Heart left ventricle (tissue), 13 donors: ENCODE results near the gene TCFL5.
"Not testable (repeated sequence)": the region's sequence is repeated elsewhere in the genome, so short reads cannot be mapped to it uniquely, and the experiment has no call there.

ENCODE experiments used
- CTCF ChIP-seq, 12 donors: fragments of 200-600 bp; sonication (generic) in 4 of 12; IDR thresholded peaks; one replicate each; pipeline versions ENCODE4 v1.5.0 to v1.8.0; 2018 to 2022; ENCODE audit warnings: antibody characterized with exemption in 12 of 12, mild to moderate bottlenecking in 5 of 12
- POLR2A ChIP-seq, 2 donors: fragments of 450-650 bp; IDR thresholded peaks; one replicate each; pipeline ENCODE4 v1.6.1; 2017; ENCODE audit warnings: antibody characterized with exemption in 2 of 2, mild to moderate bottlenecking in 2 of 2, moderate library complexity in 2 of 2
- donor health status: ischemic (EF 13 %, LVEDD 7.1; RV severe dilation, severe dysfunction).
- donor health status: DM: no; HTN: yes; CAD: no.
- donor health status: DM: no; HTN: no; CAD: no.
- donor health status: ischemic (EF 25% LVEDD 6.9; RV normal size, moderate dysfunction).
- donor health status: ischemic (EF 25% LVEDD 5.7; RV mildly dilated, moderate dysfunction).
- donor health status: ischemic (EF 35%, LVEDD 5.7; RV mildly dilated, moderate dysfunction).
- donor health status: nonischemic (EF 11% LVEDD 7.7; RV severe dilation, severe dysfunction).
- donor health status: DM: yes; HTN: yes; CAD: no.
- donor health status: PGD.
- donor health status: ischemic (EF 29% LVEDD 5.4; RV normal size, mild dysfunction).
- donor health status: nonischemic (EF 23%, LVEDD 6.1; RV moderate dilation, normal function).

DNA sequence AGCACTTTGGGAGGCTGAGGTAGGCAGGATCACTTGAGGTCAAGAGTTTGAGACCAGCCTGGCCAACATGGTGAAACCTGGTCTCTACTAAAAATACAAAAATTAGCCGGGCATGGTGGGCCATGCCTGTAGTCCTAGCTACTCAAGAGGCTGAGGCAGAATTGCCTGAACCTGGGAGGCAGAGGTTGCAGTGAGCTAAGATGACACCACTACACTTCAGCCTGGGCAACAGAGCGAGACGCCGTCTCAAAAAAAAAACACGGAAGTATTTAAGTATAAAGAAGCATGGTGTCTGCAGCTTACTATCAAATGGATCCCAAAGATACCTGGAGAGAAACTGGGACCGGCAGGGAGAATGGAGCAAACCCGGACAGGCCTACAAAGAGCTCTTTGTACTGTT lies 12.7 kb downstream of the TCFL5 start:
- TF ChIP-seq CTCF, POLR2A (IDR thresholded peaks at IDR 0.05): not testable (repeated sequence)
